Activated T-cell treated with anti-CD3 and anti-CD28 coated beads, Interleukin-2, amount 50 U/mL, for 24 hours (primary cell): ENCODE results near the gene PERM1.

ENCODE experiments used
- DNase-seq: peaks from one replicate; pipeline ENCODE4 v3.0.0-alpha.2; 2020
- H3K27ac Mint-ChIP-seq: 2 replicates; pipeline ENCODE4 v1.8.0; 2020; ENCODE audit warnings: mild to moderate bottlenecking, mixed read lengths
- H3K27me3 Mint-ChIP-seq: 2 replicates; pipeline ENCODE4 v1.8.0; 2020; ENCODE audit warnings: mixed read lengths
- H3K36me3 Mint-ChIP-seq: 2 replicates; pipeline ENCODE4 v1.8.0; 2020; ENCODE audit warnings: low read depth, mixed read lengths
- H3K4me1 Mint-ChIP-seq: 2 replicates; pipeline ENCODE4 v1.8.0; 2020; ENCODE audit warnings: low read depth, mixed read lengths
- H3K4me3 Mint-ChIP-seq: 2 replicates; pipeline ENCODE4 v1.8.0; 2020; ENCODE audit warnings: mild to moderate bottlenecking, moderate library complexity, mixed read lengths
- H3K9me3 Mint-ChIP-seq: 2 replicates; pipeline ENCODE4 v1.8.0; 2020; ENCODE audit warnings: mixed read lengths

PERM1 gene

GRCh38 chr1:962381-963300, 19.3 kb downstream of the PERM1 start:
- Mint-ChIP-seq H3K4me3 (peak overlapping the region; percentile 60), H3K4me1 (peaks cover 31% of the 10 kb centered on the region), H3K27me3 (no peaks in the 10 kb centered on the region), H3K36me3 (peaks cover 39% of the 10 kb centered on the region), H3K9me3 (no peaks in the 10 kb centered on the region), H3K27ac (no peak overlapping the region)
- no peak for DNase-seq

GRCh38 chr1:961132-961669, 20.7 kb downstream of the PERM1 start:
- H3K4me3 Mint-ChIP-seq, result peak overlapping the region; percentile 72
- DNase-seq, result peak; percentile 54
- H3K27ac Mint-ChIP-seq, result no peak overlapping the region
- peaks cover 34% of the 10 kb centered on the region for H3K4me1 Mint-ChIP-seq
- H3K9me3 Mint-ChIP-seq, result no peaks in the 10 kb centered on the region
- peaks cover 53% of the 10 kb centered on the region for H3K36me3 Mint-ChIP-seq
- no peaks in the 10 kb centered on the region for H3K27me3 Mint-ChIP-seq

GRCh38 chr1:960363-961131, 21.3 kb downstream of the PERM1 start, which contains the start of gene KLHL17:
TSS of gene KLHL17 (plus strand) at chr1:960584. CDS start at chr1:960694, 110 bp downstream.
- Mint-ChIP-seq H3K9me3 (no peaks in the 10 kb centered on the region), H3K36me3 (peaks cover 56% of the 10 kb centered on the region), H3K4me3 (peak within 1 kb of the TSS; percentile 95), H3K27ac (peak within 1 kb of the TSS; percentile 47), H3K27me3 (no peaks in the 10 kb centered on the region), H3K4me1 (peaks cover 28% of the 10 kb centered on the region)
- peak; percentile 89 for DNase-seq

GRCh38 chr1:959731-960362, 22.0 kb downstream of the PERM1 start:
- Mint-ChIP-seq H3K9me3 (no peaks in the 10 kb centered on the region), H3K27ac (peak overlapping the region; percentile 44), H3K4me1 (peaks cover 26% of the 10 kb centered on the region), H3K27me3 (no peaks in the 10 kb centered on the region), H3K4me3 (peak overlapping the region; percentile 95), H3K36me3 (peaks cover 59% of the 10 kb centered on the region)
- DNase-seq, result no peak

GRCh38 chr1:958823-959730, 22.8 kb downstream of the PERM1 start, which contains the start of gene NOC2L:
TSS of gene NOC2L (minus strand) at chr1:959256. CDS start at chr1:959240, 16 bp downstream.
- H3K9me3 Mint-ChIP-seq, result no peaks in the 10 kb centered on the region
- H3K27ac Mint-ChIP-seq, result peak within 1 kb of the TSS; percentile 91
- peak within 1 kb of the TSS; percentile 95 for H3K4me3 Mint-ChIP-seq
- H3K36me3 Mint-ChIP-seq, result peaks cover 66% of the 10 kb centered on the region
- peak; percentile 100 for DNase-seq
- H3K4me1 Mint-ChIP-seq, result peaks cover 26% of the 10 kb centered on the region
- no peaks in the 10 kb centered on the region for H3K27me3 Mint-ChIP-seq

- peak overlapping the region; percentile 36 for H3K4me3 Mint-ChIP-seq
- H3K36me3 Mint-ChIP-seq, result peaks cover 73% of the 10 kb centered on the region
- H3K9me3 Mint-ChIP-seq, result no peaks in the 10 kb centered on the region
- no peak overlapping the region for H3K27ac Mint-ChIP-seq
- peaks cover 21% of the 10 kb centered on the region for H3K4me1 Mint-ChIP-seq
- no peaks in the 10 kb centered on the region for H3K27me3 Mint-ChIP-seq
- DNase-seq, result no peak
These were observed 25.3 kb downstream of the PERM1 start for GRCh38 chr1:956636-957035.

GRCh38 chr1:955474-955873, 26.4 kb downstream of the PERM1 start:
- Mint-ChIP-seq H3K4me3 (no peak overlapping the region), H3K9me3 (no peaks in the 10 kb centered on the region), H3K27ac (no peak overlapping the region), H3K36me3 (peaks cover 85% of the 10 kb centered on the region), H3K4me1 (peaks cover 18% of the 10 kb centered on the region), H3K27me3 (no peaks in the 10 kb centered on the region)
- no peak for DNase-seq

GRCh38 chr1:954927-955326, 27.0 kb downstream of the PERM1 start:
- peaks cover 18% of the 10 kb centered on the region for H3K4me1 Mint-ChIP-seq
- H3K27me3 Mint-ChIP-seq, result no peaks in the 10 kb centered on the region
- H3K27ac Mint-ChIP-seq, result no peak overlapping the region
- H3K36me3 Mint-ChIP-seq, result peaks cover 91% of the 10 kb centered on the region
- no peak overlapping the region for H3K4me3 Mint-ChIP-seq
- no peak for DNase-seq
- H3K9me3 Mint-ChIP-seq, result no peaks in the 10 kb centered on the region

GRCh38 chr1:953524-954320, 28.2 kb downstream of the PERM1 start:
- DNase-seq, result no peak
- H3K9me3 Mint-ChIP-seq, result no peaks in the 10 kb centered on the region
- H3K27ac Mint-ChIP-seq, result no peak overlapping the region
- no peak overlapping the region for H3K4me3 Mint-ChIP-seq
- H3K4me1 Mint-ChIP-seq, result peaks cover 18% of the 10 kb centered on the region
- H3K36me3 Mint-ChIP-seq, result peaks cover 99% of the 10 kb centered on the region
- no peaks in the 10 kb centered on the region for H3K27me3 Mint-ChIP-seq

GRCh38 chr1:952603-953002, 29.3 kb downstream of the PERM1 start:
- Mint-ChIP-seq H3K4me3 (no peak overlapping the region), H3K36me3 (peaks cover 100% of the 10 kb centered on the region), H3K4me1 (peaks cover 9% of the 10 kb centered on the region), H3K27me3 (no peaks in the 10 kb centered on the region), H3K9me3 (no peaks in the 10 kb centered on the region), H3K27ac (no peak overlapping the region)
- no peak for DNase-seq

GRCh38 chr1:952201-952600, 29.7 kb downstream of the PERM1 start:
- no peak overlapping the region for H3K4me3 Mint-ChIP-seq
- H3K27ac Mint-ChIP-seq, result no peak overlapping the region
- no peak for DNase-seq
- no peaks in the 10 kb centered on the region for H3K27me3 Mint-ChIP-seq
- peaks cover 100% of the 10 kb centered on the region for H3K36me3 Mint-ChIP-seq
- H3K9me3 Mint-ChIP-seq, result no peaks in the 10 kb centered on the region
- peaks cover 5% of the 10 kb centered on the region for H3K4me1 Mint-ChIP-seq

- Mint-ChIP-seq H3K9me3 (no peaks in the 10 kb centered on the region), H3K27ac (no peak overlapping the region), H3K4me3 (no peak overlapping the region), H3K36me3 (peaks cover 100% of the 10 kb centered on the region), H3K4me1 (no peaks in the 10 kb centered on the region), H3K27me3 (no peaks in the 10 kb centered on the region)
- DNase-seq, result no peak
These were observed 30.5 kb downstream of the PERM1 start for GRCh38 chr1:951364-951763.

- Mint-ChIP-seq H3K9me3 (no peaks in the 10 kb centered on the region), H3K27ac (no peak overlapping the region), H3K36me3 (peaks cover 100% of the 10 kb centered on the region), H3K27me3 (no peaks in the 10 kb centered on the region), H3K4me1 (no peaks in the 10 kb centered on the region), H3K4me3 (no peak overlapping the region)
- DNase-seq, result no peak
These were observed 31.0 kb downstream of the PERM1 start for GRCh38 chr1:950881-951280.
